ENCODE measurements around the gene ARHGEF25.

DNA sequence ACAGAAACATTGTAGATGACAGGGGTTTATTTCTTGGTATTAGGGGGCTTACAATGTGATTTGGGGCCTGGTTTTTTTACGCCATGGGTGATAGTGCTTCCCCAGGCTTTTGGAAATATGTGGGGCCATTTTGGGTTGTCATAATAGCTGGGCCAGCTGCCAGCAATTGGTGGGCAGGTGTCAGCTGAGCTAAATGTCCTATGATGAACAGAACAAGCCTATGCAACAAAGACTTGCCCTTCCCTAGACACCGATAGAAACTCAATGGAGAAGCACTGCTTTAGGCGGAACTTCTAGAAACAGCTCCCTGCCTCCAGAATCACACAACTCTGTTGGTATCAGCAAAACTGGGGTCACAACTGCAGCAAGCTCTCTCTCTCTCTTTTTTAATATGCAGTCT lies 26.9 kb downstream of the ARHGEF25 start:
- TF ChIP-seq CTCF (IDR thresholded peaks at IDR 0.05) = no peak
- no peak for TF ChIP-seq POLR2AphosphoS5 (IDR thresholded peaks at IDR 0.05)
